Occipital lobe (tissue), 2 donors: Measurements from ENCODE around the gene PHF1. TPM values are rescaled to one million over a fixed set of nuclear protein-coding genes. Genes with fewer than 3 reads are reported as not detected.
A peak's percentile ranks its signal among the peaks of the same experiment; 100 is the strongest.
"Not testable (repeated sequence)": the region's sequence is repeated elsewhere in the genome, so short reads cannot be mapped to it uniquely, and the experiment has no call there.

Experiments used
- DNase-seq: peaks from one replicate; lab custom pipeline; 2025; lab: John Stamatoyannopoulos, UW
- total RNA-seq: library from RNA; depleted of rRNA; stranded (reverse); fragments of >200 nt; gene quantifications from one replicate; pipeline ENCODE4 v1.2.3, GENCODE V29; 2014

Gene PHF1
- total RNA-seq, 1 donor from 2014 or later = 17.9 TPM

DNA sequence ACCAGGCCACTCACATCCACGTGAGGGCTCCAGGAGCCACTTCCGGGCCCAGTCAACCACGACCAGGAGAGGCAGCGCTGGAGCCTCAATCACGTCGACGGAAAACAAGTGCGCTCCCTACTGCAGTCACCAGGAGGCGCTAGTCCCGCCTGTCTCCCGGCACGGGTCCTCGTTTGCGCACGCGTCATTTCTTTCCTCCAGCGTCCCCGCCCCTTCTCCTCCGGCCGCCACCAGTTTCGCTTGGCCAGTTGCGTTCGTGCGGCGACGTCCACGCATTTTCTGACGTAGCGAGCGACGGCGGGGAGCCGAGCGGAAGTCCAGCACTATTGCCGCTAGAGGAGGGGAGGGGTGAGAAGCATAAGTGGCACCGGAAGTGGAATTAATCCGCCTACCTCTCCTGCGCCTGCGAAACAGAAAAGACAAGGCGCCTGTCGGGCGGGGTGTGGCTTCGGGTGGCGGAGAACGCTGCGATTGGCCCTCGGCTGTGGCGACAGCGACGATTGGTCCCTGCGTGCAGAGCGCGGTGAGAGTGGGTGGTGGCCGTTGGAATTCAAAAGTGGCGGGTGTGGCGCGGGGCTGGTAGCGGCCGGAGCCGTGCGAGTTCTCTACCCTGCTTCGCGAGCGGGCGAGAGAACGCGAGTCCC is 19.4 kb upstream of the PHF1 start, which contains the start of gene KIFC1:
Gene KIFC1 (plus strand): TSS at position 546 of the 644 bp plus-strand sequence. CDS start 163 bp downstream, outside the sequence.
- peak; percentile 100 for DNase-seq

DNA sequence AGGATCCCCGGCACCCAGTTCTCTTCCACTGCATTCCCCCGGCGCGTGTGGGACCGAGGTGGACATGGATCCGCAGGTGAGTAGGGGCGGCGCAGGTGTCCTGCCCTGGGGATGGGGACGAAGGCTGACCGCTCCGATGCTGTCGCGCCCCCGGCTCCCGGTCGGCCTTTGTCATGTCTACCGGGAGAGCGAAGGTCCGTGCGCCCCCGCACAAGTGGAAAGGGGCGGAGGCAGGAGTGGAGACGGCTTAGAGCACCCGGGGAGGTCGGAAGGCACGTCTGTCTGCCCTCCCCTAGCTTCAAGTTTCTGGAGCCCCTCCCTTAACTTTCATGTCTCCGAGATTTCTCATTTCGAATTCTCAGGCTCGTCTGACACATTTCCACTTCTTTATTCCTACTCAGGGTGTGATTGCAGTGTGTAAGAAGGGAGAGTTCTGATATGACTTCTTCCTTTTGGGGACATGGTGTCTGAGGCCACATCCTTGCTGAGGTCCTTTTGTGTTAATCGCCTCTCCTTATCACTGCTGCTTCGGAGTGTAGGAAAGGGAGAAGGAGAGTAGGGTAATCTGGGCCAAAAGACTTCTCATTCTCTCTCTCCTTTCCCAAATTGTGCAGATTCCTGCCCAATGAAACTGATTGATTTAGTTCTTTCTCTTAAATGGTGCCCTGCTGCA is 18.8 kb upstream of the PHF1 start:
- DNase-seq = no peak

DNA sequence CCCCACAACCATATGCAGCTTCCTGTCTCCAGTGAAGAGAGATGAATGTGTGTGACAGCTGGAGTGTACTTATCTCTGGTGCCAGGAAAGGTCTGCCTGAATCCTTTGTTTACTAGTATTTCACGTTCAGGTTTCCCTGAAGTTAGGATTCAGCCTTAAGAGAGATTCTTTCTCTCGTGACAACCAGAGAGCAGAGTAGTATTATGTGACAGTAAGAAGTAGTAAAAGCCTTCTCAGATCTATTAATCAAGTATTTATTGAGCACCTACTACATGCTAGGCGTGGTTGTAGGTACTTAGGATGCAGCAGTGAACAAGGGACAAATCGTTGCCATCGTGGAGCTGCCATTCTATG is 18.2 kb upstream of the PHF1 start:
- no peak for DNase-seq

DNA sequence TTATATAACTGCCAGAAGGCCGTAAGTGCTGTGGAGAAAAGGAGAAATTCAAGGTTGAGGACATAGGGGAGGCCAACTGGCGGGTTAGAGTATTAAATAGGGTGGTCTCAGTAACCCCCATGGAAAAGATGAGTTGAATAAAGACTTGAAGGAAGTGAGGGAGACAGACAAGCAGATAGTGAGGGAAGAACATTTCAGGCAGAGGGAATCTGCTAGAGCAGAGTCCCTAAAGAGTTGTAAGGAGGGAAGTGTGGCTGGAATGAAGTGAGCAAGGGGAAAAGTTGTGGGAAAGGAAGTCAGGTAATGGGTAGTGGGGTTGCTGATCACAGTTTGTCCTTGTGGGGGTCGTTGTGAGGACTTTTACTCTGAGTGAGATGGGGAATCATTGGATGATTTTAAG is 17.8 kb upstream of the PHF1 start:
- no peak for DNase-seq

DNA sequence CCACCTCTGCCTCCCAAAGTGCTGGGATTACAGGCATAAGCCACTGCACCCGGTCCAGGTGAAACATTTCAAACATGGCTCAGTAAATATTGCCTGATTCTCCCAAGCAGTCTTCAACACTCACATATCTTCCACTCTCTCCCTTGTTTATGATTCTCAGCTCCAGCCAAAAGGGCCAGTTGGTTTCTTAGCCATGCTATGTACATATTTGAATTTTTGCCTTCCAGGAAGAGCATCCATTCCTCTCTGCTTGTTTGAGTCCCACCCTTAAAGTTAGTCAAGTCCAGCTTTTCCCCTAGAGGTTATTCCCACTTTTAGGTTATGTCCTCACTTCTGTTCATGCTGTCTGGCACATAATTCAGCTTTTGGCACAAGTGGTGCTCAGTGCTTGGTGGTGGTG is 13.3 kb upstream of the PHF1 start:
- no peak for DNase-seq

DNA sequence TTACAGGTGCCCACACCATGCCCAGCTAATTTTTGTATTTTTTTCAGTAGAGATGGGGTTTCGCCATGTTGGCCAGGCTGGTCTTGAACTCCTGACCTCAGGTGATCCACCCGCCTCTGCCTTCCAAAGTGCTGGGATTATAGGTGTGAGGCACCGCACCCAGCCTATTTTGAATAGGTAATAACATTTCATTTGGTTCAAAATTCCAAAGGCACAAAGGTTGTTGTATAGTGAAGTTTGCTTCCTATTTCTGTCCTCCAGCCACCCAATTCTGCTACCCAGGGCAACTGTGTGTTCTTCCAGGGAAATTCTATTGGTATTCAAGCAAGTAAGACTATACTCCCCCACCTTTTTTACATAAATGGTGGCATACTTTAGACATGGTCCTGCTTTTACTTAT is 12.2 kb upstream of the PHF1 start:
- DNase-seq = not testable (repeated sequence)

DNA sequence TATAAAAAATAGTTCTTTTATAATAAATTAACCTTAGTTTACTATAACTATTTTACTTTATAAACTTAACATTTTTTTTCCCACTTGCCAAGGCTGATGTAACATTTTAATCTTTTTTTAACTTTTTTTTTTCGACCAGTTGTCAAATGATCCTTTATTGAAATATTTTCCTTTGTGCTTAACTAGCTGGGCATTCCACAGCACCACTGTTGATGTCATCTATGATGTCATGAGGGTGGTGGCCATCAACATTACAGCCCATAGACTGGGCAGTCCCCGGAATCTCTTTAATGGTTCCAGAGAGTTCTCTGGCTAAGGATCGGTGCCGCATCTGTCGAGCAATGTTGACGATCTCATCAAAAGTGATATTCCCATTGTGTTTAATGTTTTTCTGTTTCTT is 10.9 kb upstream of the PHF1 start:
- not testable (repeated sequence) for DNase-seq

DNA sequence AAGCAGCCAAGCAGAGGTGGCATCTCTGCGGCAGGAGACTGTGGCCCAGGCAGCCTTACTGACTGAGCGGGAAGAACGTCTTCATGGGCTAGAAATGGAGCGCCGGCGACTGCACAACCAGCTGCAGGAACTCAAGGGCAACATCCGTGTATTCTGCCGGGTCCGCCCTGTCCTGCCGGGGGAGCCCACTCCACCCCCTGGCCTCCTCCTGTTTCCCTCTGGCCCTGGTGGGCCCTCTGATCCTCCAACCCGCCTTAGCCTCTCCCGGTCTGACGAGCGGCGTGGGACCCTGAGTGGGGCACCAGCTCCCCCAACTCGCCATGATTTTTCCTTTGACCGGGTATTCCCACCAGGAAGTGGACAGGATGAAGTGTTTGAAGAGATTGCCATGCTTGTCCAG is 5.9 kb upstream of the PHF1 start:
- no peak for DNase-seq

DNA sequence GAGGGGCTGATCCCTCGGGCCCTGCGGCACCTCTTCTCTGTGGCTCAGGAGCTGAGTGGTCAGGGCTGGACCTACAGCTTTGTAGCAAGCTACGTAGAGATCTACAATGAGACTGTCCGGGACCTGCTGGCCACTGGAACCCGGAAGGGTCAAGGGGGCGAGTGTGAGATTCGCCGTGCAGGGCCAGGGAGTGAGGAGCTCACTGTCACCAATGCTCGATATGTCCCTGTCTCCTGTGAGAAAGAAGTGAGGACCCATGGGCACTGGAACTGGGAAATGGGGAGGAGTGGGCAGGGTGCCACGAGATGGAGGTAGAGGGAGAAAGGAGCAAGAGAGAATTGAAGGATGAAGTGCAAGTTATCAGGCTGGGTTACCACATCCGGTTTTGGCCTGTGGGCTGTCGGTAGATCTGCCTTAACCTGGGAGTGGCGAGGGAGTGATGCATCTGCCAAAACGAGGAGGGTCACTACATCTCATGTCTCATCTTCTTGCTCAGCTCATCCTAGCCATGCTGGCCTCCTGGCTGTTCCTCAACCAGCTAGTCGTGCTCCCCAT is 5.4 kb upstream of the PHF1 start:
- DNase-seq = no peak

DNA sequence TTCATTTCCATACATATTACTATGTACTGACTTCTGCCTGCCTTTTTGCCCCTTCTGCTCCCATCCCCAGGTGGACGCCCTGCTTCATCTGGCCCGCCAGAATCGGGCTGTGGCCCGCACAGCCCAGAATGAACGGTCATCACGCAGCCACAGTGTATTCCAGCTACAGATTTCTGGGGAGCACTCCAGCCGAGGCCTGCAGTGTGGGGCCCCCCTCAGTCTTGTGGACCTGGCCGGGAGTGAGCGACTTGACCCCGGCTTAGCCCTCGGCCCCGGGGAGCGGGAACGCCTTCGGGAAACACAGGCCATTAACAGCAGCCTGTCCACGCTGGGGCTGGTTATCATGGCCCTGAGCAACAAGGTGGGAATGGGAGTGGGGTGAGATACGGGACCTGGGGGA is 4.7 kb upstream of the PHF1 start:
- DNase-seq = no peak

DNA sequence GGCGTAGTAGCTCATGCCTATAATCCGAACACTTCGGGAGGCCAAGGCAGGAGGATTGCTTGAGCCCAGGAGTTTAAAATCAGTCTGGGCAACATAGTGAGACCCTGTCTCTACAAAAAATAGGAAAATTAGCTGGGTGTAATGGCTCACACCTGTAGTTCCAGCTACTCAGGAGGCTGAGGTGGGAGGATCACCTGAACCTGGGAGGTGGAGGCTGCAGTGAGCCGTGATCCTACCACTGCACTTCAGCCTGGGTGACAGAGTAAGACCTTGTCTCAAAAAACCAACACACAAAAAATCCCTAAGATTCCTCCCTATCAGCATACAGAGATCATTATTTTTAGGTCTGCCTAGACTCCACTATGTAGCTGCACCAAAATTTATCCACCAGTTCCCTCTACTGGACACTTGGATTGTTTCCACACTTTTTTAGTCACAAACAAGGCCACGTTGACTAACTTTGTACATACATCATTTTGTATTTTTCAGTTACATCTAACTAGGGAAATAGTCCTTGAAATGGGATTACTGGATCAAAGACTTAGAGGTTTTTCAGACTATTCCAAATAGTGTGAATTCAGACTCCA is 3.6 kb upstream of the PHF1 start:
- no peak for DNase-seq

DNA sequence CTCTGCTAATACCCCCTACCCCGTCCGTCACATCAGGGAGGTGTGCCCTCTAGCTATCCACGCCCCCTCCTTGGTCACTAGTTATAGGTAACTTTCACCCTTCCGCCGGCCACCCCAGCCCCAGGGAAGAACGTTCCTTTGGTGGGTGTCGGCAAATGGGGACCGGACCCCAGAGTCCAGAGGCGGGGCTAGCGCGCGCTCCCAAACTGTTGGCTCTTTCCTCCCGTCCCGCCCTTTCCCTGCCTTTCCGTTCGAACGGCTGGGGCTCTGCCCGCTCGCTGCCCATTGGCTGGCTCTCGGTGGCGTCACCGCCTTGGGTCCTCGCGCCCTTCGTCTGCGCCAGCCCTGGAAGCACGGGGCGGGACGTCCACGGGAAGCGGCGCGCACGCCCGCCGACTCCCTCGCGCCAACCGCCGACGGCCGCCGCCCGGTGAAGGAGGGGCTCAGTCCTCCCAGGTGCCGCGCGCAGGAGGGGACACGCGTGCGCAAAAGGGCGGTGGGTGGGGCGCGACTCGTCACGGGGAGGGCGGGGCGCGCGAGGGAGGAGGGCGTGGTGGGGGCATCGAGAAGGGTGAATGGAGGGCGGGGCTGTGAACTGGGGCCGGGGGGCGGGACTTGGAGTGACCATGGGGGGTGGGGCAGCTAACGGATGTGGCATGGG is 634 bp upstream of the PHF1 start:
- peak; percentile 97 for DNase-seq

DNA sequence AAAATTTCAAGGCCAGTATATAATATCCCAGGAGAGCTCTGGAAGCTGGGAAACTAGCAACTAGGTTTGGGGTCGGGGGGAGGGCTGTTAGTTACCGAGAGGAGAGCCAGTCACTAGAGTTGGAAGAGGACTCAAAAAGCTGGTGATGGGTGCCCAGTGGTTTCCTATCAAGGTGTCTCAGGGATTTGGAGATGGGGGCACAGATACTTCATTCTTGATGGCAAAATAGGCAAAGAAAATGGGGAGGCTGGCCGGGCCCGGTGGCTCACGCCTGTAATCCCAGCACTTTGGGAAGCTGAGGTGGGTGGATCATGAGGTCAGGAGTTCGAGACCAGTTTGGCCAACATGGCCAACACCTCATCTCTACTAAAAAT is 805 bp downstream of the PHF1 start:
- DNase-seq = no peak

DNA sequence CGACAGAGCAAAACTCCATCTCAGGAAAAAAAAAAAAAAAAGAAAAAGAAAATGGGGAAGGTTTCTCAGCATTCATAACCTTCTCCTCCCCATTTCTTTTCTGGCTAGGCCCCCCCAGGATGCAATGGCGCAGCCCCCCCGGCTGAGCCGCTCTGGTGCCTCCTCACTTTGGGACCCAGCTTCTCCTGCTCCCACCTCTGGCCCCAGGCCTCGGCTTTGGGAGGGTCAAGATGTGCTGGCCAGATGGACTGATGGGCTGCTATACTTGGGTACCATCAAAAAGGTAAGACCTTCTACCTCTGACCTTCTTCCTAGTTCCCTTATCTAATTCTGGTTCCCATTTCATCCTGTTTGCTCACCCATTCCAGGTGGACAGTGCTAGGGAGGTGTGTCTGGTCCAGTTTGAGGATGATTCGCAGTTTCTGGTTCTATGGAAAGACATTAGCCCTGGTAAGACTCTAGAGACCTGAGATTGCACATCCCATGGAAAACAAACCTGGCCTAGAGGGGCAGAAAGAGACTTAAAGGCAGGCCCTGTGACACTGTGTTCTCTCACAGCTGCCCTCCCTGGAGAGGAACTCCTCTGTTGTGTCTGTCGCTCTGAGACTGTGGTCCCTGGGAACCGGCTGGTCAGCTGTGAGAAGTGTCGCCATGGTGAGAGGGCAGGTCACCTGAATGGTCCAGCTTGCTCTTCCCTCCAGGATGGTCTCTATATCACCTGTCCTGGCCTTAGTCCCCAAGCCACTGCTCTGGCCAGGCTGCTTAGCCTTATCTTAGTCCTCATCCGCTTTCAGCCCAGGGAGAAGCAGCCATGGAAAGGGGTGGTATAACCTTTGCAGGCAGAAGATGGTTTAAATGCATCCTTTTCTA is 1.6 kb downstream of the PHF1 start:
- DNase-seq = no peak

DNA sequence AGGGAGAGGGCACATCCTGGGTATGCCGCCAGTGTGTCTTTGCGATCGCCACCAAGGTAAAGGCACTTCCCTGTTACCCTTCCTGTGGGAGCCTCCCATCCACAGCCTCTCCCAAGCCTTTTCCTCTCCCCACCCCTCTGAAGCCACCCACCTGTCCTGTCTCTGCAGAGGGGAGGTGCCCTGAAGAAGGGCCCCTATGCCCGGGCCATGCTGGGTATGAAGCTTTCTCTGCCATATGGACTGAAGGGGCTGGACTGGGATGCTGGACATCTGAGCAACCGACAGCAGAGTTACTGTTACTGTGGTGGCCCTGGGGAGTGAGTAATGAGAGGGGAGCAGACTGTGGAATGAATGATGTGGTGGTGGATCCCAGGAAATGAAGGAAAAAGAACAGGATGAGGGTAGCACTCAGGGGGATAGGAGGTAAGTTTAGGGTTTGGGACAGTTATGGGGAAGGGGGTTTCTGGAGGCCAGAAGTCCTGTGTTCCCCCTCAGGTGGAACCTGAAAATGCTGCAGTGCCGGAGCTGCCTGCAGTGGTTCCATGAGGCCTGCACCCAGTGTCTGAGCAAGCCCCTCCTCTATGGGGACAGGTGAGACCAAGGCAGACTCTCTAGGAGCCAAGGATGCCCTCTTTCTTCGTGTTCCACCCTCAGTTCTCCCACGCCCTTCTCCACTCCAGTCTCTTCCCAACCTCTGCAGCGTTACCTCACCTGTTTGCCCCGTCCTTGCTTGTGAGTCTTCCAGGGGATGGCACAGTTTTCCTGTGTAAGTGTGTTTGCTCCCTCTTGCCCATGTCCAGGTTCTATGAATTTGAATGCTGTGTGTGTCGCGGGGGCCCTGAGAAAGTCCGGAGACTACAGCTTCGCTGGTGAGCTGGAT is 2.7 kb downstream of the PHF1 start:
- no peak for DNase-seq

DNA sequence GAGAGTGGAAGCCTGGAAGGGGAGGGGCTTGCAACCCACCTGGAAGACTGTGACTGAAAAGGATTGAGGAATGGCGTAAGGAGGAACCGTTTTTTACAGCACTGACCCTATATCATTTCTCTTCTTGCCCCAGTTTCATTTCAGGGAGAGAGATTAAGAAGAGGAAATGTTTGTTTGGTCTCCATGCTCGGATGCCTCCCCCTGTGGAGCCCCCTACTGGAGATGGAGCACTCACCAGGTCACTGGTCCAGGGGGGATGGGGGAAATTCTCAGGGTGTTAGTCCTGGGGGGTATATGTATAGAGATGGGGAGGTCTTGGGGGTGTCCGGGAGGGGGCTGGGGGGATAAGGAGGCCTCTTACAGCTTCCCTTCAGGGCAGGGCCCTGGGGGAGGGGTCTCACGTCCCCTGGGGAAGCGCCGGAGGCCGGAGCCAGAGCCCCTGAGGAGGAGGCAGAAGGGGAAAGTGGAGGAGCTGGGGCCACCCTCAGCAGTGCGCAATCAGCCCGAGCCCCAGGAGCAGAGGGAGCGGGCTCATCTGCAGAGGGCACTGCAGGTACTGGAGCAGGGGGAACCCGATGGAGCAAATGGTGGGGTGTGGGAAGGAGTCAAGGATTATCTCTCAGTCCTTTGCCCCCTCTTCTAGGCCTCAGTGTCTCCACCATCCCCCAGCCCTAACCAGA is 3.9 kb downstream of the PHF1 start:
- DNase-seq = no peak

DNA sequence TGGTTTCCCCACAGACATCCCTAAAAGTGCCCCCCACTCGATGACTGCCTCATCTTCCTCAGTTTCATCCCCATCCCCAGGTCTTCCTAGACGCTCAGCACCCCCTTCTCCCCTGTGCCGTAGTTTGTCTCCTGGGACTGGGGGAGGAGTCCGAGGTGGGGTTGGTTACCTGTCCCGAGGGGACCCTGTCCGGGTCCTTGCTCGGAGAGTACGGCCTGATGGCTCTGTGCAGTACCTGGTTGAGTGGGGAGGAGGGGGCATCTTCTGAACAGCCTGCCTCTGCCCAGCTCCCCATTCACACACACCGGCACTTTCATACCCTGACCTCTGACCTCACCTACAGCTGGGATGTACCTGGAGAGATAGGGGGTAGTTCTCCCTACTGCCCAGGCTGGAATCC is 5.0 kb downstream of the PHF1 start:
- DNase-seq = no peak

DNA sequence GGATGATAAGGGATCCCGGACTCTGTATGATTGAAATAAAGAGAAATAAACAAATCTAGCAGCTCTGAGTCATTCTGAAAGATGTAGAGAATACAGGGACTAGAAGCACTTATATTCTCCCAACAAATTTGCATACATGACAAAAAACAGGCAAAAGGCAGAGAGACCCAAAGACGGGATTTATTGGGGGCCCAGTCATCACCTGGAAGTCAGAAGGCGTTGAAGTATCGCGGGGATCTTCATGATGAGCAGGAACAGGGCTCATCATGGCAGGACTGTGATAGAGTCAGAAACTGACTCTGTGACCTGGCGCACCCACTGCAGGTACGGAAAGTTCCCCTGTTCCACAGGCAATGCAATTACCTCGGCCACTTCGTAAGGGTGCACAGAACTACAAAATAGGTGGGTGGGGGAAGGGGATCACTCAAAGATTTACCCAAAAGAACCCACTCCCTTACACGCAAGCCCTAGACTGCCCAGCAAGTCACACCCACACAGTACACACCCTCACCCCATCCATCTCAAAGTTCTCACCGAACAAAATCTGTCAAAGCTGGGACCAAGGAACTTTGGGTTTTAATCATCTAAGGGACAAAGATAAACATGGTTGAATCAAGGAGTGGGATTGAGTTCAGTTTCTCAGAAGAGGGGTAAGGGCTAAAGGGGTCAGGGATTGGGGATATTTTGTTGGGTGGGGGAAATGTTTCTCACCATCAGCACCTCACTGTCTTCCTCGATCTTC is 5.7 kb downstream of the PHF1 start:
- DNase-seq = no peak
